ENCODE results near the gene CLCF1. TPM values are rescaled to one million over a fixed set of nuclear protein-coding genes. Genes with fewer than 3 reads are reported as not detected.

The CLCF1 gene
- polyA plus RNA-seq, 1 of the 3 experiments (the other 2 are of a cell fraction), result 27.0 TPM

DNA sequence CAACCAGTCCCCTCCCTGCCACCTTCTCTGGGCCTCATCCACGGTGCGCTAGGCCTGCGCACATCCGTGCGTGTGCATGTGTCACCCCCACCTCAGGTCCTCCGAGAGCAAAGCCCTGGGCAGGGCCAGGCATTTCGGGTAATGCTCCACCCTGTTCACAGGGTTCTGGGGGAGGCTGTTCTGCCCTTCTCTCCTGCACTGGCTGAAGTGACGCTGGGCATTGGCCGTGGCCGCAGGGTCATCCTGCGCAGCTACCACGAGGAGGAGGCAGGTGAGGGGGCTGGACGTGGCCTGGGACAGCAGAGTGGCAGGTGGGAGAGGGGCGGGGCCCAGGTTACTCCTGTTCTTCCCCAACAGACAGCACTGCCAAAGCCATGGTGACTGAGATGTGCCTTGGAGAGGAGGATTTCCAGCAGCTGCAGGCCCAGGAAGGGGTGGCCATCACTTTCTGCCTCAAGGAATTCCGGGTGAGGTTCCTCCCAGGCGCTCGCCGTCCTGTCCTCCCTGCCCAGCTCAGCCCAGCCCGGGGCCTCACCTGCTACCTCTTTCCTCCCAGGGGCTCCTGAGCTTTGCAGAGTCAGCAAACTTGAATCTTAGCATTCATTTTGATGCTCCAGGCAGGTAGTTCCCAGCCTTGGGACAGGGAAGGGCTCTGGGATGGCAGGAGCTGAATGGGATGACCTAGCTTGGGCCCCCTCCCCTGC is 22.3 kb upstream of the CLCF1 start (continued):
- TF ChIP-seq, protein P1, sequence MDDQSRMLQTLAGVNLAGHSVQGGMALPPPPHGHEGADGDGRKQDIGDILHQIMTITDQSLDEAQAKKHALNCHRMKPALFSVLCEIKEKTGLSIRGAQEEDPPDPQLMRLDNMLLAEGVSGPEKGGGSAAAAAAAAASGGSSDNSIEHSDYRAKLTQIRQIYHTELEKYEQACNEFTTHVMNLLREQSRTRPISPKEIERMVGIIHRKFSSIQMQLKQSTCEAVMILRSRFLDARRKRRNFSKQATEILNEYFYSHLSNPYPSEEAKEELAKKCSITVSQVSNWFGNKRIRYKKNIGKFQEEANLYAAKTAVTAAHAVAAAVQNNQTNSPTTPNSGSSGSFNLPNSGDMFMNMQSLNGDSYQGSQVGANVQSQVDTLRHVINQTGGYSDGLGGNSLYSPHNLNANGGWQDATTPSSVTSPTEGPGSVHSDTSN (IDR thresholded peaks at IDR 0.05), result no peak
- no peak for TF ChIP-seq YY1 (IDR thresholded peaks at IDR 0.05; ENCODE audit: low read depth)
- TF ChIP-seq, protein P2, sequence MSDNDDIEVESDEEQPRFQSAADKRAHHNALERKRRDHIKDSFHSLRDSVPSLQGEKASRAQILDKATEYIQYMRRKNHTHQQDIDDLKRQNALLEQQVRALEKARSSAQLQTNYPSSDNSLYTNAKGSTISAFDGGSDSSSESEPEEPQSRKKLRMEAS (IDR thresholded peaks at IDR 0.05; ENCODE audit: low read depth), result no peak

DNA sequence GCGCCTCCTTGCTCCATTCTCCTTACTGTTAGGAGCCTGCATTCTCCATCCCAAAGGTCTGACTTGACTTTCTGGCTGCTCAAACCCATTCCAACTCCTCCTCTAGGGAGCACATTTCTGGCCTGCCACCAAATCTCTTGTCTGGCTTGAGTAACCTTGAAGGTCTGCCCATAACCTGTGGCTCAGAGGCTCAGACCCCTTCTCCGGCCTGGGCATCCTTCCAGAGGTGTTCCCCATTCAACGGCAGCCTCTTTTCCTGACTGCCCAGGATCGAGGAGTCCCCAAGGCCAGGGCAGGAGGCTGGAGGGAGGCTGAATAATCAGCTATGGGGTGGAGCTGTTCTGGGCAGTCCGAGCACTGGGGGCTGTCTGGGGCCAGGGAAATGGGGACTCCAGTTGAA is 20.6 kb upstream of the CLCF1 start:
- Histone ChIP-seq H4K20me1 (ENCODE audit: insufficient read depth) (no peaks in the 10 kb centered on the region), H3F3A (replicated peaks; ENCODE audit: insufficient read depth) (peaks cover 12% of the 10 kb centered on the region), H3K9me3 (no peaks in the 10 kb centered on the region), H3K36me3 (replicated peaks in 1 of 2; ENCODE audit: control insufficient read depth in 1 of 2, insufficient read depth in 2 of 2, low read length in 1 of 2) (peaks cover 8 to 18% of the 10 kb centered on the region in 2 experiments), H3K4me1 (ENCODE audit: control insufficient read depth in 1 of 2, insufficient read depth in 2 of 2, low read depth in 1 of 2, low read length in 1 of 2) (peaks cover 0 to 13% of the 10 kb centered on the region in 2 experiments; a peak in 1 of 4 replicates), H3K4me2 (no peak overlapping the region), H3K27me3 (ENCODE audit: insufficient read depth) (no peaks in the 10 kb centered on the region), H3K4me3 (ENCODE audit: low read depth in 2 of 2, low read length in 1 of 2) (no peak overlapping the region), H3K27ac (ENCODE audit: low read depth in 2 of 2, low read length in 1 of 2) (no peak overlapping the region), H2AFZ (ENCODE audit: low read depth) (no peak overlapping the region), H3K9me2 (no peaks in the 10 kb centered on the region), H3K9ac (no peak overlapping the region), H3K79me2 (ENCODE audit: insufficient read depth) (peaks cover 23% of the 10 kb centered on the region)
- TF ChIP-seq, protein P3, sequence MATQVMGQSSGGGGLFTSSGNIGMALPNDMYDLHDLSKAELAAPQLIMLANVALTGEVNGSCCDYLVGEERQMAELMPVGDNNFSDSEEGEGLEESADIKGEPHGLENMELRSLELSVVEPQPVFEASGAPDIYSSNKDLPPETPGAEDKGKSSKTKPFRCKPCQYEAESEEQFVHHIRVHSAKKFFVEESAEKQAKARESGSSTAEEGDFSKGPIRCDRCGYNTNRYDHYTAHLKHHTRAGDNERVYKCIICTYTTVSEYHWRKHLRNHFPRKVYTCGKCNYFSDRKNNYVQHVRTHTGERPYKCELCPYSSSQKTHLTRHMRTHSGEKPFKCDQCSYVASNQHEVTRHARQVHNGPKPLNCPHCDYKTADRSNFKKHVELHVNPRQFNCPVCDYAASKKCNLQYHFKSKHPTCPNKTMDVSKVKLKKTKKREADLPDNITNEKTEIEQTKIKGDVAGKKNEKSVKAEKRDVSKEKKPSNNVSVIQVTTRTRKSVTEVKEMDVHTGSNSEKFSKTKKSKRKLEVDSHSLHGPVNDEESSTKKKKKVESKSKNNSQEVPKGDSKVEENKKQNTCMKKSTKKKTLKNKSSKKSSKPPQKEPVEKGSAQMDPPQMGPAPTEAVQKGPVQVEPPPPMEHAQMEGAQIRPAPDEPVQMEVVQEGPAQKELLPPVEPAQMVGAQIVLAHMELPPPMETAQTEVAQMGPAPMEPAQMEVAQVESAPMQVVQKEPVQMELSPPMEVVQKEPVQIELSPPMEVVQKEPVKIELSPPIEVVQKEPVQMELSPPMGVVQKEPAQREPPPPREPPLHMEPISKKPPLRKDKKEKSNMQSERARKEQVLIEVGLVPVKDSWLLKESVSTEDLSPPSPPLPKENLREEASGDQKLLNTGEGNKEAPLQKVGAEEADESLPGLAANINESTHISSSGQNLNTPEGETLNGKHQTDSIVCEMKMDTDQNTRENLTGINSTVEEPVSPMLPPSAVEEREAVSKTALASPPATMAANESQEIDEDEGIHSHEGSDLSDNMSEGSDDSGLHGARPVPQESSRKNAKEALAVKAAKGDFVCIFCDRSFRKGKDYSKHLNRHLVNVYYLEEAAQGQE (IDR thresholded peaks at IDR 0.05; ENCODE audit: low read depth, low read length), result no peak
- TF ChIP-seq ELF1 (IDR thresholded peaks at IDR 0.05) (no peak), FOXM1 (IDR thresholded peaks at IDR 0.05; ENCODE audit: low read depth) (no peak), MEF2A (IDR thresholded peaks at IDR 0.05; ENCODE audit: borderline replicate concordance, low read depth) (no peak), TAF1 (IDR thresholded peaks at IDR 0.05; ENCODE audit: borderline replicate concordance, low read depth, low read length) (no peak), EP300 (IDR thresholded peaks at IDR 0.05; ENCODE audit: borderline replicate concordance in 1 of 2, low read depth in 1 of 2, low read length in 1 of 2) (no peak)
- TF ChIP-seq, protein P2 (IDR thresholded peaks at IDR 0.05; ENCODE audit: low read depth), result no peak
- ChIA-PET POLR2A (no interaction called here), CTCF (interaction anchor here (2.5 kb wide), 1 partner anchor 11 kb away, joined by 6 read pairs; no protein-coding TSS in a partner anchor)
- 70% methylated on average over 4 of the region's 5 CpGs for WGBS (ENCODE audit: low lambda C conversion rate)
- DNase-seq, result no peak
